H9 (cell line): Measurements from ENCODE around the gene RUBCN. TPM values are rescaled to one million over a fixed set of nuclear protein-coding genes. Genes with fewer than 3 reads are reported as not detected.

ENCODE experiments used
- DNase-seq: peaks from one replicate; pipeline ENCODE4 v3.0.0-alpha.2; 2017
- H2AFZ ChIP-seq: one replicate; pipeline ENCODE4 v1.6.1; 2013; ENCODE audit warnings: mild to moderate bottlenecking, low read length, control low read depth, moderate library complexity
- H2AK5ac ChIP-seq: 2 replicates; pipeline ENCODE4 v1.6.1; 2013; ENCODE audit warnings: low read length, control low read depth, mixed read lengths; ENCODE audit not compliant: insufficient read length
- H2BK120ac ChIP-seq: one replicate; pipeline ENCODE4 v1.6.1; 2013; ENCODE audit warnings: low read depth, mild to moderate bottlenecking, low read length, control low read depth, inconsistent platforms; ENCODE audit not compliant: poor library complexity, severe bottlenecking
- H2BK12ac ChIP-seq: 2 replicates; pipeline ENCODE4 v1.6.1; 2013; ENCODE audit warnings: low read length, control low read depth, mixed read lengths, low read depth; ENCODE audit not compliant: insufficient read length
- H2BK15ac ChIP-seq: 2 replicates; pipeline ENCODE4 v1.6.1; 2013; ENCODE audit warnings: low read depth, low read length, control low read depth
- H2BK20ac ChIP-seq: one replicate; pipeline ENCODE4 v1.6.1; 2013; ENCODE audit warnings: low read depth, mild to moderate bottlenecking, low read length, control low read depth, inconsistent platforms; ENCODE audit not compliant: poor library complexity, severe bottlenecking
- H2BK5ac ChIP-seq: 2 replicates; pipeline ENCODE4 v1.6.1; 2013; ENCODE audit warnings: low read length, control low read depth, mixed read lengths; ENCODE audit not compliant: insufficient read length
- H3K14ac ChIP-seq: 2 replicates; pipeline ENCODE4 v1.6.1; 2013; ENCODE audit warnings: low read length, control low read depth; ENCODE audit not compliant: insufficient read depth
- H3K18ac ChIP-seq: 2 replicates; pipeline ENCODE4 v1.6.1; 2013; ENCODE audit warnings: low read depth, mild to moderate bottlenecking, mixed read lengths, low read length, control low read depth; ENCODE audit not compliant: insufficient read length
- H3K23ac ChIP-seq: 2 replicates; pipeline ENCODE4 v1.6.1; 2013; ENCODE audit warnings: low read length, control low read depth, mixed read lengths, low read depth; ENCODE audit not compliant: insufficient read length
- H3K23me2 ChIP-seq: 2 replicates; pipeline ENCODE4 v1.6.1; 2013; ENCODE audit warnings: low read depth, mild to moderate bottlenecking, mixed read lengths, low read length, control low read depth; ENCODE audit not compliant: insufficient read length, poor library complexity, severe bottlenecking
- H3K27ac ChIP-seq: 2 replicates; pipeline ENCODE4 v1.5.1; 2013; ENCODE audit warnings: low read length, control low read depth, mixed read lengths, low read depth; ENCODE audit not compliant: insufficient read length
- H3K27me3 ChIP-seq: 2 replicates; pipeline ENCODE4 v1.6.1; 2013; ENCODE audit warnings: low read length, control low read depth, inconsistent platforms; ENCODE audit not compliant: insufficient read depth
- H3K4ac ChIP-seq: 2 replicates; pipeline ENCODE4 v1.6.1; 2013; ENCODE audit warnings: low read depth, mild to moderate bottlenecking, control low read depth, inconsistent platforms, low read length, moderate library complexity
- H3K4me1 ChIP-seq: 2 replicates; pipeline ENCODE4 v1.6.1; 2013; ENCODE audit warnings: low read length, control low read depth, inconsistent platforms; ENCODE audit not compliant: insufficient read depth
- H3K4me2 ChIP-seq: 2 replicates; pipeline ENCODE4 v1.6.1; 2013; ENCODE audit warnings: low read length, control low read depth, mixed read lengths; ENCODE audit not compliant: insufficient read length, insufficient read depth
- H3K56ac ChIP-seq: 2 replicates; pipeline ENCODE4 v1.6.1; 2013; ENCODE audit warnings: low read depth, mild to moderate bottlenecking, mixed read lengths, low read length, control low read depth; ENCODE audit not compliant: insufficient read length
- H3K79me1 ChIP-seq: 2 replicates; pipeline ENCODE4 v1.6.1; 2013; ENCODE audit warnings: low read depth, mild to moderate bottlenecking, moderate library complexity, low read length, control low read depth, inconsistent platforms; ENCODE audit not compliant: insufficient read depth, poor library complexity, severe bottlenecking
- H3K79me2 ChIP-seq: 2 replicates; pipeline ENCODE4 v1.6.1; 2013; ENCODE audit warnings: low read length, control low read depth, inconsistent platforms; ENCODE audit not compliant: insufficient read depth
- H3K9ac ChIP-seq: 2 replicates; pipeline ENCODE4 v1.6.1; 2013; ENCODE audit warnings: low read length, control low read depth, mixed read lengths; ENCODE audit not compliant: insufficient read length; ENCODE audit errors: extremely low read depth
- H3K9me3 ChIP-seq: one replicate; pipeline ENCODE4 v1.6.1; 2013; ENCODE audit warnings: low read depth, low read length, inconsistent platforms; ENCODE audit not compliant: control insufficient read depth
- H3T11ph ChIP-seq: one replicate; pipeline ENCODE4 v1.6.1; 2013; ENCODE audit warnings: mild to moderate bottlenecking, low read length, control low read depth, inconsistent platforms
- H4K20me1 ChIP-seq: one replicate; pipeline ENCODE4 v1.6.1; 2013; ENCODE audit not compliant: control insufficient read depth, insufficient read length, insufficient read depth
- H4K5ac ChIP-seq: 2 replicates; pipeline ENCODE4 v1.6.1; 2013; ENCODE audit warnings: low read depth, mild to moderate bottlenecking, mixed read lengths, low read length, control low read depth; ENCODE audit not compliant: insufficient read length
- H4K8ac ChIP-seq: replicated peaks from 2 replicates; pipeline ENCODE4 v1.6.1; 2013; ENCODE audit warnings: low read length, control low read depth, mixed read lengths, low read depth; ENCODE audit not compliant: insufficient read length
- H4K91ac ChIP-seq: 2 replicates; pipeline ENCODE4 v1.6.1; 2013; ENCODE audit warnings: low read depth, mild to moderate bottlenecking, moderate library complexity, mixed read lengths, low read length, control low read depth; ENCODE audit not compliant: insufficient read length
- H3K27ac Mint-ChIP-seq, 3 experiments: 2 replicates in 2 of 3; 3 replicates in 1 of 3; pipeline ENCODE4 v1.8.0; 2020 to 2021; ENCODE audit warnings: mixed read lengths in 3 of 3, mild to moderate bottlenecking in 1 of 3, moderate library complexity in 1 of 3
- H3K27me3 Mint-ChIP-seq: 2 replicates; pipeline ENCODE4 v1.8.0; 2021; ENCODE audit warnings: low read depth, mild to moderate bottlenecking, moderate library complexity, mixed read lengths
- H3K36me3 Mint-ChIP-seq, 3 experiments: 2 replicates in 2 of 3; 3 replicates in 1 of 3; pipeline ENCODE4 v1.8.0; 2020 to 2021; ENCODE audit warnings: low read depth in 3 of 3, mixed read lengths in 3 of 3; ENCODE audit not compliant: insufficient read depth in 1 of 3
- H3K4me1 Mint-ChIP-seq, 2 experiments: 2 replicates each; pipeline ENCODE4 v1.8.0; 2020; ENCODE audit warnings: mixed read lengths in 2 of 2
- H3K4me3 Mint-ChIP-seq, 2 experiments: 2 replicates in 1 of 2; 3 replicates in 1 of 2; pipeline ENCODE4 v1.8.0; 2020 to 2021; ENCODE audit warnings: mild to moderate bottlenecking in 2 of 2, mixed read lengths in 2 of 2, moderate library complexity in 1 of 2
- H3K9me3 Mint-ChIP-seq, 2 experiments: 2 replicates in 1 of 2; 3 replicates in 1 of 2; pipeline ENCODE4 v1.8.0; 2020; ENCODE audit warnings: mild to moderate bottlenecking in 2 of 2, mixed read lengths in 2 of 2, moderate library complexity in 1 of 2
- CTCF ChIP-seq: fragments of 200-600 bp; sonication (generic); conservative IDR thresholded peaks from 3 replicates; pipeline ENCODE4 v1.8.0; 2021; ENCODE audit warnings: antibody characterized with exemption, mild to moderate bottlenecking
- WGBS: extraction: QIAGEN DNeasy Blood & Tissue Kit; methylation state at CpG from one replicate; pipeline ENCODE4 v1.1.7; 2013; ENCODE audit warnings: missing lambda C conversion rate, low lambda C conversion rate, mixed read lengths; ENCODE audit not compliant: insufficient read length; ENCODE audit errors: extremely low coverage; 5-methylcytosine and 5-hydroxymethylcytosine counted together
- total RNA-seq: library from RNA; stranded (reverse); gene quantifications from 2 replicates; pipeline ENCODE4 v1.2.1, GENCODE V29; 2021

RUBCN gene
- total RNA-seq, 1 experiment from 2014 or later = 17.7 TPM

DNA sequence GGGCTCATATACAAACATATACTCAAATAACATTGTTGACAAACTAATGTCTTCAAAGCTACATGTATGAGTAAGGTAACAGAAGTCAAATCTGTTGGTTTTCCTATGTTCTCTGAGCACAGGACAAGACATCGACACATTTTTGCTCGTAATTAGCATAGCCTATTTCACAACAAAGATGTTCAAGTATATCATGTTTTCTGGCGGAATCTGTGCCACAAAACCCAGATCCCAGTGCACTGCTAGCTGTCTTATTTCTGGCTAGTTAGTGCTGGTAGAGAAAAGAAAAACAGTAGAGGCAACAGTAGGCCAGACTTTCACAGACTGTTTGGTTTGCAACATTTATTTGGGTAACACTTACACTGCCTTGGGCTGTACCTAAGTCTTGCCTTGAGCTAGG lies 51.2 kb downstream of the RUBCN start:
- no peak overlapping the region for H2BK5ac ChIP-seq
- H3K23ac ChIP-seq = no peak overlapping the region
- Mint-ChIP-seq H3K27ac (no peak overlapping the region), H3K27me3 (no peaks in the 10 kb centered on the region), H3K4me1 (no peaks in the 10 kb centered on the region), H3K4me3 (no peak overlapping the region), H3K36me3 (peaks cover 15 to 36% (median 19%) of the 10 kb centered on the region in 3 experiments; a peak in 6 of 7 replicates), H3K9me3 (no peaks in the 10 kb centered on the region)
- DNase-seq = no peak
- no peak overlapping the region for H4K5ac ChIP-seq
- no peak overlapping the region for H3K9ac ChIP-seq
- no peak overlapping the region for H3K14ac ChIP-seq
- no peak for TF ChIP-seq CTCF
- no peak overlapping the region for H3K56ac ChIP-seq
- no peaks in the 10 kb centered on the region for H3K23me2 ChIP-seq
- H4K91ac ChIP-seq = no peak overlapping the region
- H2BK15ac ChIP-seq = no peak overlapping the region
- H2BK12ac ChIP-seq = no peak overlapping the region
- no peak overlapping the region for H3T11ph ChIP-seq
- H3K4me2 ChIP-seq = no peak overlapping the region
- H3K27ac ChIP-seq = no peak overlapping the region
- H2BK20ac ChIP-seq = no peak overlapping the region
- no peaks in the 10 kb centered on the region for H3K79me1 ChIP-seq
- no peak overlapping the region for H4K8ac ChIP-seq
- H3K4me1 ChIP-seq = no peaks in the 10 kb centered on the region
- H3K9me3 ChIP-seq = no peaks in the 10 kb centered on the region
- H2AK5ac ChIP-seq = no peak overlapping the region
- H3K4ac ChIP-seq = no peak overlapping the region
- no peak overlapping the region for H3K18ac ChIP-seq
- no CpG with 5 or more reads among the region's 3 CpGs for WGBS
- H3K79me2 ChIP-seq = no peaks in the 10 kb centered on the region
- H3K27me3 ChIP-seq = no peaks in the 10 kb centered on the region
- H2BK120ac ChIP-seq = no peak overlapping the region
- no peak overlapping the region for H2AFZ ChIP-seq
- no peaks in the 10 kb centered on the region for H4K20me1 ChIP-seq
